Measurements from ENCODE around the gene PSMA8.
"Not testable (repeated sequence)": the region's sequence is repeated elsewhere in the genome, so short reads cannot be mapped to it uniquely, and the experiment has no call there.

DNA sequence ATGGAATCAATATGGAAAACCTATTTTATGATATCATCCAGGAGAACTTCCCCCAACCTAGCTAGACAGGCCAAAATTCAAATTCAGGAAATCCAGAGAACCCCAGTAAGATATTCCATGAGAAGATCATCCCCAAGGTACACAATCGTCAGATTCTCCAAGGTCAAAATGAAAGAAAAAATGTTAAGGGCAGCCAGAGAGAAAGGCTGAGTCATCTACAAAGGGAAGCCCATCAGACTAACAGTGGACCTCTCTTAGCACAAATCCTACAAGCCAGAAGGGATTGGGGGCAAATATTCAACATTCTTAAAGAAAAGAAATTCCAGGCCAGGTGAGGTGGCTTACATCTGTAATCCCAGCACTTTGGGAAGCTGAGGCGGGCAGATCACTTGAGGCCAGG lies 11.7 kb upstream of the PSMA8 start:
- TF ChIP-seq EZH2, EZH2phosphoT487 (IDR thresholded peaks at IDR 0.05): not testable (repeated sequence)
- TF ChIP-seq, protein P1, sequence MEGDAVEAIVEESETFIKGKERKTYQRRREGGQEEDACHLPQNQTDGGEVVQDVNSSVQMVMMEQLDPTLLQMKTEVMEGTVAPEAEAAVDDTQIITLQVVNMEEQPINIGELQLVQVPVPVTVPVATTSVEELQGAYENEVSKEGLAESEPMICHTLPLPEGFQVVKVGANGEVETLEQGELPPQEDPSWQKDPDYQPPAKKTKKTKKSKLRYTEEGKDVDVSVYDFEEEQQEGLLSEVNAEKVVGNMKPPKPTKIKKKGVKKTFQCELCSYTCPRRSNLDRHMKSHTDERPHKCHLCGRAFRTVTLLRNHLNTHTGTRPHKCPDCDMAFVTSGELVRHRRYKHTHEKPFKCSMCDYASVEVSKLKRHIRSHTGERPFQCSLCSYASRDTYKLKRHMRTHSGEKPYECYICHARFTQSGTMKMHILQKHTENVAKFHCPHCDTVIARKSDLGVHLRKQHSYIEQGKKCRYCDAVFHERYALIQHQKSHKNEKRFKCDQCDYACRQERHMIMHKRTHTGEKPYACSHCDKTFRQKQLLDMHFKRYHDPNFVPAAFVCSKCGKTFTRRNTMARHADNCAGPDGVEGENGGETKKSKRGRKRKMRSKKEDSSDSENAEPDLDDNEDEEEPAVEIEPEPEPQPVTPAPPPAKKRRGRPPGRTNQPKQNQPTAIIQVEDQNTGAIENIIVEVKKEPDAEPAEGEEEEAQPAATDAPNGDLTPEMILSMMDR (IDR thresholded peaks at IDR 0.05) = not testable (repeated sequence)
